HepG2 (cell line): ENCODE data around the gene BID. TPM values are rescaled to one million over a fixed set of nuclear protein-coding genes. Genes with fewer than 3 reads are reported as not detected.

Experiments used
- ATAC-seq: fragments of 200-7000 bp; cut with Tn5 transposase; 3 replicates; pipeline ENCODE4 v1.9.1; 2020; ENCODE audit warnings: mild to moderate bottlenecking, moderate library complexity
- BruUV-seq: library from RNA; stranded (reverse); fragments of 400-500 nt; replicated peaks from 2 replicates; lab custom pipeline; 2021; lab: Mats Ljungman, UMichigan
- CTCF ChIA-PET: fragments of 300-600 bp; formaldehyde crosslinking; extraction: SDS; loops from one replicate; lab custom pipeline; 2021; ENCODE audit warnings: low total read pairs, inconsistent platforms, low intra/inter-chr PET ratio; lab: Yijun Ruan, JAX
- POLR2A ChIA-PET: fragments of 350-600 bp; sonication (Branson Sonifier 250); formaldehyde crosslinking; loops from one replicate; lab custom pipeline; 2020; ENCODE audit warnings: antibody characterized with exemption, inconsistent platforms; lab: Yijun Ruan, JAX
- DNase-seq: peaks from one replicate; pipeline ENCODE4 v3.0.0-alpha.2; 2015; ENCODE audit warnings: low spot score
- FAIRE-seq: peaks from 3 replicates; lab custom pipeline; 2011; peaks lifted over from hg19 to GRCh38; lab: Jason Lieb, UNC
- H2AFZ ChIP-seq: one replicate; pipeline ENCODE4 v1.6.1; 2011; ENCODE audit warnings: low read length, inconsistent platforms
- H3K27ac ChIP-seq: fragments of 300-600 bp; 3 replicates; pipeline ENCODE4 v1.8.0; 2011; ENCODE audit warnings: mixed run types, mild to moderate bottlenecking, mixed read lengths, low read length, inconsistent platforms; ENCODE audit not compliant: insufficient read depth; ENCODE audit errors: extremely low read length
- H3K27me3 ChIP-seq, 2 experiments: fragments of 200-600 bp in 1 of 2; 2 replicates in 1 of 2; 3 replicates in 1 of 2; pipeline versions ENCODE4 v1.6.0 to v1.8.0; 2011; ENCODE audit warnings: low read length in 2 of 2, mild to moderate bottlenecking in 2 of 2, moderate library complexity in 2 of 2, inconsistent platforms in 1 of 2; ENCODE audit not compliant: insufficient read depth in 2 of 2, control insufficient read depth in 1 of 2
- H3K36me3 ChIP-seq, 2 experiments: fragments of 200-600 bp in 1 of 2; replicated peaks in 1 of 2; 2 replicates in 1 of 2; 3 replicates in 1 of 2; pipeline versions ENCODE4 v1.5.1 to v1.8.0; 2011; ENCODE audit warnings: low read length in 2 of 2, inconsistent platforms in 1 of 2; ENCODE audit not compliant: insufficient read depth in 2 of 2, control insufficient read depth in 1 of 2
- H3K4me1 ChIP-seq: 2 replicates; pipeline ENCODE4 v1.5.1; 2012; ENCODE audit warnings: low read length, inconsistent platforms; ENCODE audit not compliant: insufficient read depth
- H3K4me2 ChIP-seq: 2 replicates; pipeline ENCODE4 v1.6.0; 2011; ENCODE audit warnings: low read depth, low read length, inconsistent platforms
- H3K4me3 ChIP-seq, 3 experiments: fragments of 200-600 bp in 1 of 3; sonication (generic), shearing (Covaris generic) in 1 of 3; replicated peaks in 1 of 3; 2 replicates each; pipeline ENCODE4 v1.5.1; 2011 to 2016; ENCODE audit warnings: low read length in 3 of 3, inconsistent platforms in 2 of 3, low read depth in 2 of 3, mild to moderate bottlenecking in 2 of 3, control low read depth in 1 of 3, mixed read lengths in 1 of 3; ENCODE audit not compliant: insufficient read depth in 1 of 3
- H3K79me2 ChIP-seq: one replicate; pipeline ENCODE4 v1.6.1; 2011; ENCODE audit warnings: low read length, inconsistent platforms; ENCODE audit not compliant: insufficient read depth
- H3K9ac ChIP-seq: 2 replicates; pipeline ENCODE4 v1.6.0; 2011; ENCODE audit warnings: mild to moderate bottlenecking, low read depth, low read length, inconsistent platforms; ENCODE audit not compliant: insufficient read depth
- H3K9me3 ChIP-seq: 2 replicates; pipeline ENCODE4 v1.5.1; 2012; ENCODE audit warnings: mild to moderate bottlenecking, low read length
- H4K20me1 ChIP-seq: 2 replicates; pipeline ENCODE4 v1.6.0; 2011; ENCODE audit warnings: inconsistent platforms, mild to moderate bottlenecking, low read length, moderate library complexity; ENCODE audit not compliant: insufficient read depth
- ATM ChIP-seq: fragments of 450-650 bp; IDR thresholded peaks from 2 replicates; pipeline ENCODE4 v1.7.1; 2017; ENCODE audit warnings: mild to moderate bottlenecking, borderline replicate concordance
- CHCHD3 ChIP-seq: sonication (generic); formaldehyde crosslinking; IDR thresholded peaks from 2 replicates; pipeline ENCODE4 v1.8.0; 2022; ENCODE audit warnings: mild to moderate bottlenecking, missing genetic modification reagents, moderate library complexity
- HNF4G ChIP-seq, 2 experiments: sonication (generic) in 1 of 2; formaldehyde crosslinking in 1 of 2; IDR thresholded peaks; 2 replicates each; pipeline versions ENCODE4 v1.4.0 to v1.6.1; 2011 to 2020; ENCODE audit warnings: borderline replicate concordance in 2 of 2, low read depth in 2 of 2, mild to moderate bottlenecking in 2 of 2, low read length in 1 of 2, missing genetic modification reagents in 1 of 2, moderate library complexity in 1 of 2
- HNRNPK ChIP-seq: fragments of 200-400 bp; formaldehyde crosslinking; IDR thresholded peaks from 2 replicates; pipeline ENCODE4 v1.6.1; 2018; ENCODE audit warnings: low read length, low read depth, moderate library complexity, mild to moderate bottlenecking; ENCODE audit not compliant: poor library complexity, severe bottlenecking
- KLF12 ChIP-seq: sonication (generic); formaldehyde crosslinking; IDR thresholded peaks from 2 replicates; pipeline ENCODE4 v1.4.0; 2020; ENCODE audit warnings: missing genetic modification reagents, borderline replicate concordance
- MAFK ChIP-seq, 2 experiments: IDR thresholded peaks in 1 of 2; conservative IDR thresholded peaks in 1 of 2; 2 replicates each; pipeline ENCODE4 v1.6.1; 2011; ENCODE audit warnings: improper control_type of control experiment in 2 of 2, low read length in 2 of 2
- NCOA1 ChIP-seq: sonication (generic); formaldehyde crosslinking; IDR thresholded peaks from 2 replicates; pipeline ENCODE4 v1.9.0; 2021; ENCODE audit warnings: missing genetic modification reagents
- NFKB2 ChIP-seq: sonication (generic); formaldehyde crosslinking; IDR thresholded peaks from 2 replicates; pipeline ENCODE4 v1.4.0; 2020; ENCODE audit warnings: missing genetic modification reagents, borderline replicate concordance
- PAX8 ChIP-seq: sonication (generic); formaldehyde crosslinking; IDR thresholded peaks from 2 replicates; pipeline ENCODE4 v1.8.0; 2022; ENCODE audit warnings: mild to moderate bottlenecking, missing genetic modification reagents, borderline replicate concordance
- POLR2A ChIP-seq, 2 experiments: IDR thresholded peaks; 2 replicates each; pipeline ENCODE4 v1.6.1; 2011; ENCODE audit warnings: low read depth in 2 of 2, low read length in 2 of 2, mild to moderate bottlenecking in 1 of 2, moderate library complexity in 1 of 2; ENCODE audit not compliant: insufficient read depth in 1 of 2
- RAD21 ChIP-seq: fragments of 450-650 bp; formaldehyde crosslinking; IDR thresholded peaks from 2 replicates; pipeline ENCODE4 v1.5.0; 2020; ENCODE audit warnings: mild to moderate bottlenecking
- STAG1 ChIP-seq: sonication (generic); formaldehyde crosslinking; IDR thresholded peaks from 2 replicates; pipeline ENCODE4 v1.4.0; 2020; ENCODE audit warnings: missing genetic modification reagents
- SUZ12 ChIP-seq: fragments of 150-350 bp; IDR thresholded peaks from 2 replicates; pipeline ENCODE4 v1.6.1; 2014; ENCODE audit warnings: low read depth, low read length
- ZFP41 ChIP-seq: sonication (generic); formaldehyde crosslinking; IDR thresholded peaks from 2 replicates; pipeline ENCODE4 v1.4.0; 2020; ENCODE audit warnings: mild to moderate bottlenecking, missing genetic modification reagents, borderline replicate concordance
- ZNF3 ChIP-seq: IDR thresholded peaks from 2 replicates; pipeline ENCODE4 v1.7.0; 2017; ENCODE audit warnings: inconsistent platforms
- ZNF335 ChIP-seq: sonication (generic); formaldehyde crosslinking; IDR thresholded peaks from 2 replicates; pipeline ENCODE4 v1.4.0; 2020; ENCODE audit warnings: missing genetic modification reagents
- ZNF547 ChIP-seq: sonication (generic); formaldehyde crosslinking; IDR thresholded peaks from 2 replicates; pipeline ENCODE4 v1.5.1; 2020; ENCODE audit warnings: mild to moderate bottlenecking, missing genetic modification reagents
- ZNF549 ChIP-seq: sonication (generic); formaldehyde crosslinking; IDR thresholded peaks from 2 replicates; pipeline ENCODE4 v1.5.0; 2020; ENCODE audit warnings: missing genetic modification reagents
- ZNF703 ChIP-seq: sonication (generic); formaldehyde crosslinking; IDR thresholded peaks from 2 replicates; pipeline ENCODE4 v1.5.1; 2020; ENCODE audit warnings: missing genetic modification reagents, mild to moderate bottlenecking, moderate library complexity, borderline replicate concordance
- ZNF768 ChIP-seq: sonication (generic); formaldehyde crosslinking; IDR thresholded peaks from 2 replicates; pipeline ENCODE4 v1.4.0; 2020; ENCODE audit warnings: missing genetic modification reagents
- WGBS: methylation state at CpG from one replicate; pipeline ENCODE4 v1.1.6; 2017; ENCODE audit warnings: low lambda C conversion rate; 5-methylcytosine and 5-hydroxymethylcytosine counted together
- in situ Hi-C: cut with HindIII; loops from 2 replicates; pipeline ENCODE4 v1.10.0; 2017; ENCODE audit warnings: low pct_unique_long_range_greater_than_20kb; ENCODE audit not compliant: extremely low pct_ligation_motif_present
- intact Hi-C: fragments of 100-400 bp; cut with micrococcal nuclease; formaldehyde crosslinking; loops from one replicate; pipeline ENCODE4 v1.10.0; 2022; ENCODE audit not compliant: unreplicated experiment
- polyA plus RNA-seq, 8 experiments: library from polyadenylated mRNA; depleted of rRNA in 3 of 8; stranded (reverse) in 7 of 8; unstranded in 1 of 8; fragments of >200 nt; fragmentation: Illumina TruSeq in 4 of 8; extraction: Trizol in 4 of 8; gene quantifications; 2 replicates each; pipeline versions ENCODE4 v1.2.1 to v1.2.3, GENCODE V29; 2011 to 2016; ENCODE audit warnings: low read depth in 4 of 8, missing spikeins in 1 of 8, mixed read lengths in 1 of 8; ENCODE audit not compliant: insufficient read depth in 1 of 8
- total RNA-seq, 5 experiments: library from RNA; depleted of rRNA; stranded (reverse); fragments of >200 nt; fragmentation: Illumina TruSeq; extraction: Trizol; gene quantifications; 2 replicates each; pipeline ENCODE4 v1.2.3, GENCODE V29; 2016; ENCODE audit warnings: low read depth in 1 of 5
- TF ChIP-seq, protein P1 (sequence below): sonication (generic); formaldehyde crosslinking; IDR thresholded peaks from 2 replicates; pipeline ENCODE4 v1.5.1; 2020; ENCODE audit warnings: mild to moderate bottlenecking, moderate library complexity, missing genetic modification reagents
- TF ChIP-seq, protein P2 (sequence below): fragments of 450-650 bp; IDR thresholded peaks from 2 replicates; pipeline ENCODE4 v1.6.1; 2017

BID gene
- total and polyA plus RNA-seq, 2 of the 13 experiments (the other 11 are each of a cell fraction or from before 2014, with no cell fraction given), result 35.3 to 51.7 TPM

GRCh38 chr22:17754233-17754925, 19.9 kb downstream of the BID start:
- Histone ChIP-seq H3K36me3 (no peaks in the 10 kb centered on the region), H2AFZ (no peak overlapping the region), H3K9me3 (no peaks in the 10 kb centered on the region), H3K4me3 (no peak overlapping the region), H3K9ac (no peak overlapping the region), H3K4me2 (no peak overlapping the region), H4K20me1 (no peaks in the 10 kb centered on the region), H3K27ac (no peak overlapping the region), H3K27me3 (no peaks in the 10 kb centered on the region; a peak in 1 of 5 replicates), H3K79me2 (peaks cover 5% of the 10 kb centered on the region), H3K4me1 (no peaks in the 10 kb centered on the region)
- ATAC-seq (peak; percentile 82), DNase-seq (no peak), FAIRE-seq (no peak)
- intact Hi-C loops (no loop called here), in situ Hi-C loops (no loop called here)
- POLR2A ChIA-PET, result interaction anchor here (0.8 kb wide), 1 partner anchor 31 kb away, joined by 3 read pairs; no protein-coding TSS in a partner anchor
- CTCF ChIA-PET, result interaction anchor here (0.8 to 1.6 kb wide), 3 partner anchors 28 to 33 kb away, joined by 3 to 9 read pairs (median 3); no protein-coding TSS in a partner anchor
- 82% methylated on average over 12 of the region's 14 CpGs for WGBS
- no TSS peak for BruUV-seq
- TF ChIP-seq CHCHD3 (no peak), ZNF335 (CRISPR knock-in tag) (no peak), NCOA1 (CRISPR knock-in tag) (no peak), HNRNPK (no peak), ATM (no peak), HNF4G (IDR thresholded peaks at IDR 0.05; ENCODE audit: borderline replicate concordance, low read depth, low read length) (no peak), HNF4G (CRISPR knock-in tag; IDR thresholded peaks at IDR 0.05; ENCODE audit: borderline replicate concordance, low read depth) (no peak), STAG1 (CRISPR knock-in tag) (peak; percentile 80), ZNF549 (CRISPR knock-in tag) (no peak), ZNF703 (no peak), NFKB2 (no peak), POLR2A (IDR thresholded peaks at IDR 0.05; ENCODE audit: insufficient read depth in 1 of 2, low read depth in 2 of 2, low read length in 2 of 2) (no peak), MAFK (conservative IDR thresholded peaks at IDR 0.05 in 1 of 2, IDR thresholded peaks at IDR 0.05 in 1 of 2; ENCODE audit: low read length in 2 of 2) (peak; percentile 10 to 16; a peak in 1 of 4 replicates), SUZ12 (no peak), RAD21 (CRISPR knock-in tag) (peak; percentile 81), ZNF3 (CRISPR knock-in tag) (no peak), ZNF547 (no peak), PAX8 (no peak), ZNF768 (CRISPR knock-in tag) (peak; percentile 27; the same call in 1 of the 2 replicates), KLF12 (CRISPR knock-in tag) (no peak), ZFP41 (no peak)
- TF ChIP-seq, protein P1, sequence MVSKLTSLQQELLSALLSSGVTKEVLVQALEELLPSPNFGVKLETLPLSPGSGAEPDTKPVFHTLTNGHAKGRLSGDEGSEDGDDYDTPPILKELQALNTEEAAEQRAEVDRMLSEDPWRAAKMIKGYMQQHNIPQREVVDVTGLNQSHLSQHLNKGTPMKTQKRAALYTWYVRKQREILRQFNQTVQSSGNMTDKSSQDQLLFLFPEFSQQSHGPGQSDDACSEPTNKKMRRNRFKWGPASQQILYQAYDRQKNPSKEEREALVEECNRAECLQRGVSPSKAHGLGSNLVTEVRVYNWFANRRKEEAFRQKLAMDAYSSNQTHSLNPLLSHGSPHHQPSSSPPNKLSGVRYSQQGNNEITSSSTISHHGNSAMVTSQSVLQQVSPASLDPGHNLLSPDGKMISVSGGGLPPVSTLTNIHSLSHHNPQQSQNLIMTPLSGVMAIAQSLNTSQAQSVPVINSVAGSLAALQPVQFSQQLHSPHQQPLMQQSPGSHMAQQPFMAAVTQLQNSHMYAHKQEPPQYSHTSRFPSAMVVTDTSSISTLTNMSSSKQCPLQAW (CRISPR knock-in tag), result 0 out of 2 replicates have a peak, but pooled peaks have one; percentile 23
- TF ChIP-seq, protein P2, sequence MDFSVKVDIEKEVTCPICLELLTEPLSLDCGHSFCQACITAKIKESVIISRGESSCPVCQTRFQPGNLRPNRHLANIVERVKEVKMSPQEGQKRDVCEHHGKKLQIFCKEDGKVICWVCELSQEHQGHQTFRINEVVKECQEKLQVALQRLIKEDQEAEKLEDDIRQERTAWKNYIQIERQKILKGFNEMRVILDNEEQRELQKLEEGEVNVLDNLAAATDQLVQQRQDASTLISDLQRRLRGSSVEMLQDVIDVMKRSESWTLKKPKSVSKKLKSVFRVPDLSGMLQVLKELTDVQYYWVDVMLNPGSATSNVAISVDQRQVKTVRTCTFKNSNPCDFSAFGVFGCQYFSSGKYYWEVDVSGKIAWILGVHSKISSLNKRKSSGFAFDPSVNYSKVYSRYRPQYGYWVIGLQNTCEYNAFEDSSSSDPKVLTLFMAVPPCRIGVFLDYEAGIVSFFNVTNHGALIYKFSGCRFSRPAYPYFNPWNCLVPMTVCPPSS, result no peak
